Activated effector memory CD4-positive, alpha-beta T cell treated with anti-CD3 and anti-CD28 coated beads, Interleukin-2, amount 50 U/mL, for 16 hours (primary cell): Measurements from ENCODE around the gene ZNF844.
"Not testable (repeated sequence)": the region's sequence is repeated elsewhere in the genome, so short reads cannot be mapped to it uniquely, and the experiment has no call there.

Experiments used
- DNase-seq: peaks from one replicate; pipeline ENCODE4 v3.0.0-alpha.2; 2020

ZNF844 gene

DNA sequence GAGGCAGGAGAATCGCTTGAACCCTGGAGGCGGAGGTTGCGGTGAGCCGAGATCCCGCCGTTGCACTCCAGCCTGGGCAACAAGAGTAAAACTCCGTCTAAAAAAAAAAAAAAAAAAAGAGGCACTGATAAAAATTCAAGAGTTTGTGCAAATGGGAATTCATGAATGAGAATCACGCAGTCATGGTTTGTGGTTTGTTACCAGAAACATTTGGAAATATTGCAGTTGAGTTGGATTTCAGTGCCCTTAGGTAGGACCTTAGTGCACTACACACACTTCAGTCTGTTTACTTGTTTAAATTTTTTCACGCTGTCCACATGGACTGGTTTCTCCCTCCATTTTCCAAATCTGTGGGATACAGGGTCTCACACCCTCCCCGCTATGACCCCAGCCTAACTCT is 28.4 kb downstream of the ZNF844 start:
- no peak for DNase-seq

GRCh38 chr19:12093777-12094176 is 29.2 kb downstream of the ZNF844 start:
- DNase-seq = no peak

- DNase-seq = no peak
Observed at GRCh38 chr19:12095111-12095790, 30.7 kb downstream of the ZNF844 start.

DNA sequence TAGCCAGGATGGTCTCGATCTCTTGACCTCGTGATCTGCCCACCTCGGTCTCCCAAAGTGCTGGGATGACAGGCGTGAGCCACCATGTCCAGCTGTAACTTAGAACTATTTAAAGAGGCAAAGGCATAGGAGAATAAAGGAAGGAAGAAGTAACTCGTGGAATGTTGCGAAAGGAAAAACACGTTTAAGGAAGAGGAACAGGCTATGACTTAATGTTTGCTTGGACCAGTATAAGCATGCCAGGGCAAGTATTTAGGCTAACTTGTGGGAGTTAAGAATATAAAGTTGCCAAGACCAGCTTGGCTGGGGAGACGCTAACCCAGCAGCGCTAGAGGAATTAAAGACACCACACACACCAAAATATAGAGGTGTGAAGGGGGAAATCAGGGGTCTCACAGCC is 33.5 kb downstream of the ZNF844 start:
- no peak for DNase-seq

DNA sequence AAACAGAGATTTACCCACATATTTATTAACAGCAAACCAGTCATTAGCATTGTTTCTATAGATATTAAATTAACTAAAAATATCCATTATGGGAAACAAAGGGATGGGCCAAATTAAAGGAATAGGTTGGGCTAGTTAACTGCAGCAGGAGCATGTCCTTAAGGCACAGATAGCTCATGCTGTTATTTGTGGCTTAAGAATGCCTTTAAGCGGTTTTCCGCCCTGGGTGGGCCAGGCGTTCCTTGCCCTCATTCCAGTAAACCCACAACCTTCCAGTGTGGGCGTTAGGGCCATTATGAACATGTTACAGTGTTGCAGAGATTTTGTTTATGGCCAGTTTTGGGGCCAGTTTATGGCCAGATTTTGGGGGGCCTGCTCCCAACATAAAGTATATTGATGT is 39.4 kb downstream of the ZNF844 start:
- not testable (repeated sequence) for DNase-seq

DNA sequence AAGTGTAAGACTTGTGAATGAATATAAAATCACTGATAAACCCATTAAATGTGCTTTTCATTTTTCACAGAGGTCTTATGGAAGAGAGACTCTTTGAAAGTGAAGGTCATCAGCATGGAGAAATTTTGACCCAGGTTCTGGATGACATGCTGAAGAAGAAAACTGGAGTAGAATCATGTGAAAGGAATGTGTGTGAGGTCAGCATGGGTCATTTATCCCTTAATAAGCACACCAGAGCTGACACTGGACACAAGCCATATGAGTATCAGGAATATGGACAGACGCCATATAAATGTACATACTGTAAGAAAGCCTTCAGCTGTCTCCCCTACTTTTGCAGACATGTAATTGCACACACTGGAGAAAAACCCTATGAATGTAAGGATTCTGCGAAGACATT is 46.6 kb downstream of the ZNF844 start:
- DNase-seq = no peak

DNA sequence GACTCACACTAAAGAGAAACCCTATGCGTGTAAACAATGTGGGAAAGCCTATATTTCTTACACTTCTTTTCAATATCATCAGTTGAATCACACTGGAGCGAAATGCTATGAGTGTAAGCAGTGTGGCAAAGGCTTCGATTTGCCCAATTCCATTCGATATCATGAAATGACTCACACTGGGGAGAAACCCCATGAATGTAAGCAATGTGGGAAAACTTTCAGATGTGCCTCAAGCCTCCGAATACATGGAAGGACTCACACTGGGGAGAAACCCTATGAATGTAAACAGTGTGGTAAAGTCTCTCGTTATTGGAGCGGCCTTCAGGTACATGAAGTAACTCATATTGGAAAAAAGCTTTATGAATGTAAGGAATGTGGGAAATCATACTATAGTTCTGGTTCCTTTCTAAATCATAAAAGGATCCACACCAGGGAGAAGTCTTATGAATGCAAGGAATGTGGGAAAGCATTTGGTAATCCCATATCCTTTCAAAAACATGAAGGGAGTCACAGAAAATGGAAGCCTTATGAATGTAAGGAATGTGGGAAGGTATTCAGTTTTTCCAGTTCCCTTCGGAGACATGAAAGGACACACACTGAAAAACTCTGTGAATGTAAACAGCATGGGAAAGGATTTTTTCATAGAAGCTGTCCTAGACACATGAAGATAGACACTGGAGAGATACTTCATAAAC is 47.6 kb downstream of the ZNF844 start:
- DNase-seq = no peak

DNA sequence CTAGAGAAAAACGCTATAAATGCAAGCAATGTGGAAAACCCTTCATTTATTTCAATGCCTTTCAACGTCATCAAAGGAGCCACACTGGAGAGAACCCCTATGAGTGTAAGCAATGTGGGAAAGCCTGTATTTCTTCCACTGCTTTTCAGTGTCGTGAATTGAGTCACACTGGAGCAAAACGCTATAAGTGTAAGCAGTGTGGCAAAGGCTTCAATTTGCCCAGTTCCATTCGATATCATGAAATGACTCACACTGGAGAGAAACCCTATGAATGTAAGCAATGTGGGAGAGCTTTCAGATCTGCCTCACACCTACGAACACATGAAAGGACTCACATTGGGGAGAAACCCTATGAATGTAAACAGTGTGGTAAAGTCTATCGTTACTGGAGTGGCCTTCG is 48.2 kb downstream of the ZNF844 start:
- no peak for DNase-seq

DNA sequence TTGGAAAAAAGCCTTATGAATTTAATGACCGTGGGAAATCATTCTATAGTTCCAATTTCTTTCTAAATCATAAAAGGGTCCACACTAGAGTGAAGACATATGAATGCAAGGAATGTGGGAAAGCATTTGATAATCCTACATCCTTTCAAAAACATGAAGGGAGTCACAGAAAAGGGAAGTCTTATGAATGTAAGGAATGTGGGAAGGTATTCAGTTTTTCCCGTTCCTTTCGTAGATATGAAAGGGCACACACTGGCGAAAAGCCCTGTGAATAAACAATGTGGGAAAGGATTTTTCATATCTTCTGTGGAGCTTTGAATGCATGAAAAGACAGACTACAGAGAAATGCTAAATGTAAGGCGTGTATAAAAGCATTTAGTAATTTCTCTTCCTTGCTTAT is 48.6 kb downstream of the ZNF844 start:
- no peak for DNase-seq

- DNase-seq = no peak
Observed at GRCh38 chr19:12117201-12117970, 52.9 kb downstream of the ZNF844 start.

DNA sequence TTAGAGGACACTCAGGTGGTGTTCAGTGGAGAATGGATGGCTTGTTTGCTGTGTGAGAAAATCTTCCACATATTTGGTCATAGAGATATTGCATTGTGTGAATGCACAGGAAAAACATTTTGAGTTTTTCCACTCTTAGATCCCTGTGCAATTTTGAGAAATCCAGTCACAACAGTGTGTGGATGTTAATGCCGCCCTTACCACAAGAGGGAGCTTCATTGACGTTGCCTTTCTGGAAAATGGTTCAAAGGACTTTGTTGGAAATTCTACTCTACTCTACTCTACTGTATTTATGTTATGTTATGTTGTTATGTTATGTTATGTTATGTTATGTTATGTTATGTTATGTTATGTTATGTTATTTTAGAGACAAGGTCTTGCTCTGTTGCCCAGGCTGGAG is 62.2 kb downstream of the ZNF844 start:
- no peak for DNase-seq
